ENCODE measurements around the gene KLK11. TPM values are rescaled to one million over a fixed set of nuclear protein-coding genes. Genes with fewer than 3 reads are reported as not detected.

Gene KLK11
- total RNA-seq, 1 donor from 2014 or later, result not detected

DNA sequence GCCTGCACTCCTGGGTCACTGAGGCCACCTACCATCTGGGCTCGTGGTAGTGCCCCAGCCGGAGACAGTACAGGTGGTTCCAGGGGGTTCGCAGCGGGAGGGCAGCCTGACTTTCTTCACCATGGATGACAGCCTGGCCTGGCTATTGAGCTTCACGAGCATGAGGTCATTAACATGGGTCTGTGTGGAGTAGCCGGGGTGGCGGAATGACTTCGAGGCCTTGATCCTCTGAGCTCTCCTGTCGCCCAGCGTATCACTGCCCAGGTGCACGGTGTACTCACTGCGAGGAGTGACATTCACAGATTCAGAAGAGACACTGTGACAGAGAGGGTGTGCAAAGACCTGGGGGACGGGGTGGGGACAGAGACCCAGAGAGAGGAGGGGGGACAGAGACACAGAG, 46.2 kb downstream of the KLK11 start:
- Histone ChIP-seq H3F3A (ENCODE audit: low read depth) (no peaks in the 10 kb centered on the region), H2AFZ (replicated peaks) (no peak overlapping the region), H3K4me3 (no peak overlapping the region), H3K79me2 (ENCODE audit: low read depth) (no peaks in the 10 kb centered on the region), H3K9me3 (ENCODE audit: low read depth) (no peaks in the 10 kb centered on the region), H3K36me3 (no peaks in the 10 kb centered on the region), H3K9ac (no peak overlapping the region), H3K4me2 (no peak overlapping the region), H4K20me1 (ENCODE audit: low read depth) (no peaks in the 10 kb centered on the region), H3K4me1 (peaks cover 3% of the 10 kb centered on the region), H3K27me3 (peaks cover 25% of the 10 kb centered on the region), H3K27ac (no peak overlapping the region)
- Mint-ChIP-seq H3K27me3 (ENCODE audit: insufficient read depth, low read depth) (peaks cover 12% of the 10 kb centered on the region), H3K4me3 (no peak overlapping the region), H3K9me3 (peaks cover 5% of the 10 kb centered on the region), H3K36me3 (no peaks in the 10 kb centered on the region), H3K4me1 (peaks cover 25% of the 10 kb centered on the region), H3K27ac (no peak overlapping the region)
- no peak for DNase-seq (ENCODE audit: low spot score)
- TF ChIP-seq, protein P1, sequence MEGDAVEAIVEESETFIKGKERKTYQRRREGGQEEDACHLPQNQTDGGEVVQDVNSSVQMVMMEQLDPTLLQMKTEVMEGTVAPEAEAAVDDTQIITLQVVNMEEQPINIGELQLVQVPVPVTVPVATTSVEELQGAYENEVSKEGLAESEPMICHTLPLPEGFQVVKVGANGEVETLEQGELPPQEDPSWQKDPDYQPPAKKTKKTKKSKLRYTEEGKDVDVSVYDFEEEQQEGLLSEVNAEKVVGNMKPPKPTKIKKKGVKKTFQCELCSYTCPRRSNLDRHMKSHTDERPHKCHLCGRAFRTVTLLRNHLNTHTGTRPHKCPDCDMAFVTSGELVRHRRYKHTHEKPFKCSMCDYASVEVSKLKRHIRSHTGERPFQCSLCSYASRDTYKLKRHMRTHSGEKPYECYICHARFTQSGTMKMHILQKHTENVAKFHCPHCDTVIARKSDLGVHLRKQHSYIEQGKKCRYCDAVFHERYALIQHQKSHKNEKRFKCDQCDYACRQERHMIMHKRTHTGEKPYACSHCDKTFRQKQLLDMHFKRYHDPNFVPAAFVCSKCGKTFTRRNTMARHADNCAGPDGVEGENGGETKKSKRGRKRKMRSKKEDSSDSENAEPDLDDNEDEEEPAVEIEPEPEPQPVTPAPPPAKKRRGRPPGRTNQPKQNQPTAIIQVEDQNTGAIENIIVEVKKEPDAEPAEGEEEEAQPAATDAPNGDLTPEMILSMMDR (IDR thresholded peaks at IDR 0.05), result no peak
- no peak for TF ChIP-seq EZH2phosphoT487 (IDR thresholded peaks at IDR 0.05)
- no peak for TF ChIP-seq EZH2 (IDR thresholded peaks at IDR 0.05)

DNA sequence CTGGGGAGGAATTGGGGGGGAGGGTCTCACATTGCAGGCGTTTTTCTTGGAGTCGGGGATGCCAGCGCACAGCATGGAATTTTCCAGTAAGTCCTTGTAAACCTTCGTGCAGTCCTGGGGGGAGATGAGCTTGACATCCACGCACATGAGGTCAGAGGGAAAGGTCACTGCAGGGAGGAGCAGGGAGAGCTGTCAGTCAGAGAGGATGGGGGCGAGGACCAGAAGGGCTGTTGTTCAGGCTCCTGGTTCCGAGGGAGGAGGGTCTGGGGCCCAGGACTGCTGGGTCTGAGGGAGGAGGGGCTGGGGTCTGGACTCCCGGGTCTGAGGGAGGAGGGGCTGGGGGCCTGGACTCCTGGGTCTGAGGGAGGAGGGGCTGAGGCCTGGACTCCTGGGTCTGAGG, 46.7 kb downstream of the KLK11 start:
- Mint-ChIP-seq H3K36me3 (no peaks in the 10 kb centered on the region), H3K9me3 (peaks cover 2% of the 10 kb centered on the region), H3K27me3 (ENCODE audit: insufficient read depth, low read depth) (peaks cover 10% of the 10 kb centered on the region), H3K4me1 (peaks cover 25% of the 10 kb centered on the region), H3K27ac (no peak overlapping the region), H3K4me3 (no peak overlapping the region)
- no peaks in the 10 kb centered on the region for H3K9me3 ChIP-seq (ENCODE audit: low read depth)
- TF ChIP-seq, protein P1 (IDR thresholded peaks at IDR 0.05), result no peak
- TF ChIP-seq EZH2 (IDR thresholded peaks at IDR 0.05) (no peak), EZH2phosphoT487 (IDR thresholded peaks at IDR 0.05) (no peak)
- peaks cover 21% of the 10 kb centered on the region for H3K27me3 ChIP-seq
- H3K9ac ChIP-seq, result no peak overlapping the region
- no peaks in the 10 kb centered on the region for H3K79me2 ChIP-seq (ENCODE audit: low read depth)
- H3K4me1 ChIP-seq, result peaks cover 3% of the 10 kb centered on the region
- no peaks in the 10 kb centered on the region for H3F3A ChIP-seq (ENCODE audit: low read depth)
- no peak overlapping the region for H3K4me3 ChIP-seq
- no peak for DNase-seq (ENCODE audit: low spot score)
- no peak overlapping the region for H3K4me2 ChIP-seq
- no peaks in the 10 kb centered on the region for H3K36me3 ChIP-seq
- H2AFZ ChIP-seq (replicated peaks), result no peak overlapping the region
- no peaks in the 10 kb centered on the region for H4K20me1 ChIP-seq (ENCODE audit: low read depth)
- H3K27ac ChIP-seq, result no peak overlapping the region

DNA sequence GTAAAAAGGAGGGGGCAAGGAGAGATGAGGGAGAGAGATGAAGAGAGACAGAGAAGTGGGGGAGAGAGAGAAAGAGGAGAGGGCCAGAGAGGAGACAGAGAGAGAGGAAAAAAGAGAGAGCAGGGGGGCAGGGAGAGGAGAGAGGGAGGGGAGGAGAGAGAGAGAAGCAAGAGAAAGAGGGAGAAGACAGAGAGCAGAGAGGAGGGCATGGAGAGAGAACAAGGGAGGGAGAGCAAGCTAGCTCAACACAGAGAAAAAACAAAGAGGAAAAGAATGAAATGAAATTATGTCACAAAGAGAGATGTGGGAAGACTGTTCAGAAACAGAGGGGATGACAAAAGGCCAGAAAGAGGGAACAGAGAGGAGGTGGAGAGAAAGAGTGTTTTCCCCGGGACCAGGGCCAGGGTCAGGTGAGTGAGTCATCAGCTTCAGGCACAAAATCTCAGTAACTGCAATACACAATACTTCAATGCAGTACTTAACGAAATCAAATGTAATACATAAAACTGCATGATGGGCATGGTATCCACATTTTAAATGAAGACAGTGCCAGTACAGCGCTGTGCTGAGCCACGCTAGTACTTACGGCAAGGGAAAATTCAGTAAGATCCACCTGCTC, 47.5 kb downstream of the KLK11 start:
- no peak for DNase-seq (ENCODE audit: low spot score)
- Histone ChIP-seq H3F3A (ENCODE audit: low read depth) (peaks cover 7% of the 10 kb centered on the region), H4K20me1 (ENCODE audit: low read depth) (no peaks in the 10 kb centered on the region), H3K4me2 (no peak overlapping the region), H3K9ac (no peak overlapping the region), H3K4me3 (no peak overlapping the region), H2AFZ (replicated peaks) (no peak overlapping the region), H3K27ac (no peak overlapping the region), H3K36me3 (no peaks in the 10 kb centered on the region), H3K27me3 (peaks cover 12% of the 10 kb centered on the region), H3K4me1 (peaks cover 3% of the 10 kb centered on the region), H3K9me3 (ENCODE audit: low read depth) (no peaks in the 10 kb centered on the region), H3K79me2 (ENCODE audit: low read depth) (no peaks in the 10 kb centered on the region)
- H3K27me3 Mint-ChIP-seq (ENCODE audit: insufficient read depth, low read depth), result peaks cover 9% of the 10 kb centered on the region
- no peak overlapping the region for H3K4me3 Mint-ChIP-seq
- peaks cover 2% of the 10 kb centered on the region for H3K9me3 Mint-ChIP-seq
- H3K4me1 Mint-ChIP-seq, result peaks cover 30% of the 10 kb centered on the region
- no peaks in the 10 kb centered on the region for H3K36me3 Mint-ChIP-seq
- H3K27ac Mint-ChIP-seq, result no peak overlapping the region
- TF ChIP-seq, protein P1 (IDR thresholded peaks at IDR 0.05), result no peak
- TF ChIP-seq EZH2 (IDR thresholded peaks at IDR 0.05), result no peak
- TF ChIP-seq EZH2phosphoT487 (IDR thresholded peaks at IDR 0.05), result no peak
